Rectal smooth muscle tissue (tissue), 1 donor: ENCODE data around the gene FZR1.

Experiments used
- H3K27ac ChIP-seq: one replicate; pipeline ENCODE4 v1.7.0; 2013; ENCODE audit warnings: low read depth, low read length, inconsistent platforms
- H3K27me3 ChIP-seq: one replicate; pipeline ENCODE4 v1.7.0; 2013; ENCODE audit warnings: low read length; ENCODE audit not compliant: control insufficient read depth, insufficient read depth
- H3K36me3 ChIP-seq: one replicate; pipeline ENCODE4 v1.7.0; 2013; ENCODE audit warnings: low read length; ENCODE audit not compliant: control insufficient read depth, insufficient read depth
- H3K4me1 ChIP-seq: one replicate; pipeline ENCODE4 v1.7.0; 2013; ENCODE audit warnings: low read length; ENCODE audit not compliant: control insufficient read depth, insufficient read depth
- H3K4me3 ChIP-seq: one replicate; pipeline ENCODE4 v1.7.0; 2013; ENCODE audit warnings: low read length
- H3K9ac ChIP-seq: one replicate; pipeline ENCODE4 v1.7.0; 2013; ENCODE audit warnings: low read length

Gene FZR1

DNA sequence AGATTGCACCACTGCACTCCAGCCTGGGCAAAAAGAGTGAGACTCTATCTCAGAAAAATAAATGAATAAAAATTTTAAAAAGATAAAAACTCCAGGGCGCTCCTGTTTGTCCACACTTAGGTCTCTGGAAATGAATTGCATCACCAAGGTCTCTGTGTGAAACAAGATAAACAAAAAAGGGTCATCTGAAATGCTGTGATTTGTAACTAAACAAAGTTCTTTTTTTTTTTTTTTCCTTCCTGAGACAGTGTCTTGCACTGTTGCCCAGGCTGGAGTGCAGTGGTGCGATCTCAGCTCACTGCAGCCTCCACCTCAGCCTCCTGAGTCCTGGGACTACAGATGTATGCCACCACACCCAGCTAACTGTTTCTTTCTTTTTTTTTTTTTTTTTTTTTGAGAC, 11.5 kb downstream of the FZR1 start:
- Histone ChIP-seq H3K4me3 (no peak overlapping the region), H3K27me3 (no peaks in the 10 kb centered on the region), H3K27ac (no peak overlapping the region), H3K4me1 (no peaks in the 10 kb centered on the region), H3K9ac (no peak overlapping the region), H3K36me3 (peaks cover 6% of the 10 kb centered on the region)

DNA sequence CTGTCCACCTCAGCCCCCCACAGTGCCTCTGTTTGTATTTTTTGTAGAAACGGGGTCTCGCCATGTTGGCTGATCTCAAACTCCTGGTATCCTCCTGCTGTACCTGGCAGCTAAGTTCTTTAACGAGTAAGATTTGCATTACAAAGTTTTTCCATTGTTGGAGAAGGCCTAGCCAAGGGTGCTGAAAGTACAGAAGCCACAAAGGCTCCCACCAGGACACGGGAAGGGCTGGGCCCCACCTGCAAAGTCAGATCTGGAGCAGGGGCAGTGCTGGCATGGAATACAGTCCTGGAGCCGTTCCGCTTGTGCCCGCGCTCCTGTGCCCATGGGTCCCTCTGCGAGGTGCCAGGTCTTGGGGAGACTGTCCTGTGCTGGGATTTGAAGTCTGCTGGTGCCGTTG, 12.1 kb downstream of the FZR1 start:
- Histone ChIP-seq H3K27ac (no peak overlapping the region), H3K4me3 (no peak overlapping the region), H3K27me3 (no peaks in the 10 kb centered on the region), H3K9ac (no peak overlapping the region), H3K36me3 (peaks cover 6% of the 10 kb centered on the region), H3K4me1 (no peaks in the 10 kb centered on the region)

DNA sequence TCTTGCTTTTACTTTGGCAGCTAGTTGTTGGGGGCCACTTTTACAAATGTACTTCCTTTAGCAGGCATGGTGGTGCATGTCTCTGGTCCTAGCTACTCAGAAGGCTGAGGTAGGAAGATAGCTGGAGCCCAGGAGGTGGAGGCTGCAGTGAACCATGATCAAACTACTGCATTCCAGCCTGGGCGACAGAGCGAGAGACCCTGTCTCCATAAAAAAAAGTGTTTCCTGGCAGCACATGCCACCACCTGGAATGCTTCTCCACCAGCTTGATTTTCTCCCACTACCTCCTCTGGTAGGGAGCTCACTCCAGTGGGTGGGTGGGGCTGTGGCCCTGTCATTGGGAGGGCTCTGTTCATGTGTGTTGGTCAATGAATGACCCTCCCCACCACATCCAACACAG, 12.5 kb downstream of the FZR1 start:
- Histone ChIP-seq H3K4me1 (no peaks in the 10 kb centered on the region), H3K27ac (no peak overlapping the region), H3K27me3 (no peaks in the 10 kb centered on the region), H3K9ac (no peak overlapping the region), H3K4me3 (no peak overlapping the region), H3K36me3 (peaks cover 6% of the 10 kb centered on the region)

DNA sequence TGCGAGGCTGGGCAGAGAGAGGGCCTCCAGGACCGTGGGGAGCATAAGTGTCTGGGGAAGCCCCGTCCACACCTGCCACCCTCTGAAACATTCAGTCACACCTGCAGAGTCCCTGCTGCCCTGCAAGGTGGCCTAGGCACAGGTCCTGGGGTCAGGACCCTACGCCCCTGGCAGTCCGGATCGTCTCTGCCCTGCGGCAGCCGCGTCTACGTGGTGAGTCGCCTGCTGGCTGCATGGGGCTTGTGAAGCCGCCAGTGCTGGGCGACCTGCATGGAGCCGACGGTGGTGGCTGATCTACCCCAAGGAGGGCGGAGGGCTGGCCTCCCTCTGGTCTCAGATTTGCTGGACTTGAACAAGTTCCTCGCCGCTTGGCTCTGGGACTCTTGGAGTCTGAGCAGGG, 13.0 kb downstream of the FZR1 start:
- no peak overlapping the region for H3K27ac ChIP-seq
- H3K9ac ChIP-seq, result no peak overlapping the region
- H3K27me3 ChIP-seq, result no peaks in the 10 kb centered on the region
- peaks cover 6% of the 10 kb centered on the region for H3K36me3 ChIP-seq
- H3K4me3 ChIP-seq, result no peak overlapping the region
- no peaks in the 10 kb centered on the region for H3K4me1 ChIP-seq

DNA sequence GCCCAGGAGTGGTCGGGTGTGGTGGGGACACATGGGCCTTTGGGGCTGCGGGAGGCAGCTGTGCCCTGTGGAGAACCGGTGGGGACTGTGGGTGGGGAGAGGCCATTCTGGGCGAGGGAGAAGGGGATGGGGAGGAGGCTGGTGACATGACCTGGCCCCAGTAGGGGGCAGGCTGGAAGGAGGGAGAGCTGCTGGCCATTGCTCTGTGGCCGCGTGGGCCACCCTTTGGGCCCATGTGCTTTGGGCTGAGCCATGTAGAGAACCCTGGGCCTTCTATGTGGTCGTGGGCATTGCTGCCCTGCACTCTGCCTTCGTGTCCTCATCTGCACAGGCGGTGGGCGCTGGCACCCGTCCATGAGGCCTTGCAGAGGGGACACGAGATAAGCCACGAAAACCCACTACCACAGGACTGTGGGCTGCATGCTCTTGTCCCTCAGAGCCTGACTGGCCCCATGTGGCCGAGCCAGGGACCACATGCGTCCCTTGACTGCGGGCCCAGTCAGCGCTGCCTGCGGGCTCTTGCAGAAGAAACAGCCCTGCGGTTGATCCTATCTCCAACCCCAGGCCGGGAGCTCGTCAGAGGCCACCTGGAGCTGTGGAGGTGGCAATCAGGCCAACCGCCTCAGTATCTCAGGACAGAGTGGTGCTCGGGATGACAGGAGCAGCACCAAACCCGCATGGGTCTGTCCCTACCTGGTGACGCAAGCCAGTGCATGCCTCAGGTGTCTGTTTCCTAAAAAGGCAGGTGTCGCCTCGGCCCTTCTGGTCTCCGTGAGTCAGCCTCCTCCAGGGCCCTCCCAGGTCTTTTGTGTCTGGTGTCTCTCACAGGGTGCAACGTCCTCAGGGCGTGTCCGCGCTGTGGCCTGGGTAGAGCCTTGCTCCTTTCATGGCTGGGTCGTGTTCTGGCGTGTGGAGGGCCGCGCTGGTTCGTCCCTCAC, 14.3 kb downstream of the FZR1 start:
- peaks cover 11% of the 10 kb centered on the region for H3K36me3 ChIP-seq
- no peaks in the 10 kb centered on the region for H3K27me3 ChIP-seq
- H3K4me3 ChIP-seq, result no peak overlapping the region
- H3K4me1 ChIP-seq, result no peaks in the 10 kb centered on the region
- H3K27ac ChIP-seq, result no peak overlapping the region
- H3K9ac ChIP-seq, result no peak overlapping the region

DNA sequence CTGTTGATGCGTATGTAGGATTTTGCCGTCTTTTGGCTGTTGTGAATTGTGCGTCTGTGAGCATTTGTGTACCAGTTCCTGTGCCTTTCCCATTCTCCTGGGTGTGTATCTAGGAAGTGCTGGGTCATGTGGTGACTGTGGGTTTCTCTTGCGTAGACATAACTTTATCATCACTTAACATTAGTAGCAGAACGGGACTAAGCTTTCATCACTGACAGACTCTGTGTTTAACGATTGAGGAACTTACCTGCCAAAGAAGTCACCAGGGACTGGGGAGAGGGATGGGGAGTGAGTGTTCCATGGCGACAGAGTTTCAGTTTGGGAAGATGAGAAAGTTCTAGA, 15.0 kb downstream of the FZR1 start:
- no peak overlapping the region for H3K27ac ChIP-seq
- H3K4me1 ChIP-seq, result no peaks in the 10 kb centered on the region
- H3K27me3 ChIP-seq, result no peaks in the 10 kb centered on the region
- no peak overlapping the region for H3K4me3 ChIP-seq
- H3K36me3 ChIP-seq, result peaks cover 13% of the 10 kb centered on the region
- no peak overlapping the region for H3K9ac ChIP-seq

DNA sequence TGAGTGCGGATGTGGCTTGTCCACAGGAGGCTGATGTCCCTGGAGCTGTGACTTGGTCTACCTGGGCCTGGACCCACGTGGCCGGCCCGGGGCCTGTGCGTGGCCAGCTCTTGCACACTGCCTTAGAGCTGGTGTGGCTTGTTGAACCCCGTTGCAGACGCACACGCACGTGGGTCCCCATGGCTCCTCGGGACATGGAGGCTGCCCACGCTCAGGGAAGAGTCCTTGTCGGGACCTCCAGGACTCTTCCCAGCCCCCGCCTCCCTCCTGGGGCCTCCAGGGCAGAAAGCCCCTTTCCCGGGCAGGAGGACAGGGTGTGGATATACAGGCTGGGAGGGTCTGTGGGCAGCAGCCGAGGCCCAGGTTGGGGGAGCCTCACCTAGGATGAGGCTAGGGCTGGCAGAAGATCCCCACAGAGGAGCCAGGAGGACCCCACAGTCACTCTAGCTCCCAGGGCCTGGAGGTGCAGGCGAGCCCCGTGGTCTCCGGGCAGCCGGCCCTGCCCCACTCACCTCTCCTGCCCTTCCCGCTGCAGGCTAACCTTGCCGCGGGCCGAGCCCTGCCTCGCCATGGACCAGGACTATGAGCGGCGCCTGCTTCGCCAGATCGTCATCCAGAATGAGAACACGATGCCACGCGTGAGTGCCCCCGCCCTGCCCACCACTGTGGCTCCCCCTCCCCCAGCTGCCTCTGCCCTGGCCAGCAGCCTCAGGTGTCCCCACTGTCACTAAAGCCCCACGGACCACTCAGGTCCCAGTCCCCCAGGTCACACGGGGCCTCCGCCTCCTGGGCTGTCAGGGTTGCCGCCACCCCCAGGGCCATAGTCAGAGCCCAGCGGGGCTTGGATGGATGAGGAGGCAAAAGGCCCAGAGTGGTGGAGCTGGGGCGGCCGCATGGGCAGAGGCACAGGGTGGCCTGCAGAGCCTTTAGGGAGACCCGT, 16.6 kb downstream of the FZR1 start:
- no peaks in the 10 kb centered on the region for H3K4me1 ChIP-seq
- H3K27ac ChIP-seq, result no peak overlapping the region
- H3K27me3 ChIP-seq, result no peaks in the 10 kb centered on the region
- H3K36me3 ChIP-seq, result peaks cover 20% of the 10 kb centered on the region
- no peak overlapping the region for H3K4me3 ChIP-seq
- no peak overlapping the region for H3K9ac ChIP-seq

DNA sequence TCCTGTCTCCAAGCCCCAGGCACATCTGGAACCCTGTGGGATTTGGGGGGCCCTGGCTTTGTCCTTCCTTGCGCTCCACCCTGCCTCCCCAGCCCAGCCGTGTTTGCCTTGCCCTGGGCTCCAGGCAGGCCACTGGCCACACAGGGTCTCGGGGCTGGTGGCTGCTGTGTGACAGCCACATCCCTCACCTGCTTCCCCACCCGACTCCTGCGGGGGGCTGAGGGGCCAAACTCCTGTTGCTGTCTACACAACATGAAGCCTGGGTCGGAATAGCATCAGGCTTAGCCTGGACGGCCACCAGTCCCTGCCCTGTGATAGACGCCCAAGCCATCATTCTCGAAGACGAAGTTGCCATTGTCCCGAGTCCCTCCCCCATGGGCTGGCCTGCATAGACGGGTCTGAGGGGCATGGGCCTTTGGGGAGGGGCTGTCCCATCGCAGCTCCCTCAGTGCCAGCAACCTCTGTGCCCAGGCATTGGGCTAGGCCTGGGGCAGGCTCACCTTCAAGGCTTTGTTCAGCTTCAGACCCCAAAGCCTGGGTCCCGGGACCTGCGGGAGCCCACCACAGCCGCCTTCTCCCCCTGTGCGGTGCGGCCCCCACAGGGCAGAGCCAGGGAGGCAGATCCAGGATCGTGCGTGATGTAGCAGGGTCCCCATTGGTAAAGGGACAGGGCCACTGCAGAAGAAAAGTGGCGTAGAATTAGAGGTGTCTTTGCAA, 17.4 kb downstream of the FZR1 start:
- Histone ChIP-seq H3K27me3 (no peaks in the 10 kb centered on the region), H3K27ac (no peak overlapping the region), H3K36me3 (peaks cover 27% of the 10 kb centered on the region), H3K9ac (no peak overlapping the region), H3K4me1 (no peaks in the 10 kb centered on the region), H3K4me3 (no peak overlapping the region)

DNA sequence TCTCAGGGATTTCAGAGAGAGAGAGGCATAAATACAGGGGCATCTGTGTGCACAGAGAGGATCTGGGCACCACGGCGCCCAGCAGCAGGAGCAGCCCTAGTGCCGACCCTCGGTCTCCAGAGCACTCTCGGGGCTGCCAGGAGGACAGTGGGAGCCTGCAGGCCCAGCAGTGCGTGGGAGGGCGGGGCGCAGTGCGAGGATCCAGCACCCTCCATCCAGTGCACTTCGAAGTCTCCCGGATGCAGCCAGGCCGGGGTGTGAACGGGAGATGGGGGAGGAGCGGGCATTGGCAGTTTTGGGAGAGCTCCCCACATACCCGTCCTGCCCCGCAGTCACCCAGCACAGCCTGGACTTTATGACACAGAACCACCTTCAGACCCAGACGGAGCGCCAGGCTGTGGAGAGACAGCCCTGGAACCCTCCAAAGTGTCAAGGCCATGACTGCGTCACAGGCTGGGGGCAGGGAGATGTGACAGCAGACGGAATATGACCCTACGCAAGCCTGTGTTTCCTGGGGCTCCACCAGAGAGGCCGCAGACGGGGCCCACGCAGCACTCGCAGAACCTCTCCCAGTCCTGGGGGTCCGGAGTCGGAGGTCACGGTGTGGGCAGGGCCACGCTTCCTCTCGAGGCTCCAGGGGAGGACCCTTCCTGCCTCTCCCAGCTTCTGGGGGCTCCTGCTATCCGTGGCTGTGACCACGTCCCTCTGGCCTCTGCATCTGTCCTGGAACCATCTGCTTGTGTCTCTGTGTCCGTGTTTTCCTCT, 18.1 kb downstream of the FZR1 start:
- Histone ChIP-seq H3K4me1 (no peaks in the 10 kb centered on the region), H3K27me3 (no peaks in the 10 kb centered on the region), H3K27ac (no peak overlapping the region), H3K4me3 (no peak overlapping the region), H3K36me3 (peaks cover 26% of the 10 kb centered on the region), H3K9ac (no peak overlapping the region)

DNA sequence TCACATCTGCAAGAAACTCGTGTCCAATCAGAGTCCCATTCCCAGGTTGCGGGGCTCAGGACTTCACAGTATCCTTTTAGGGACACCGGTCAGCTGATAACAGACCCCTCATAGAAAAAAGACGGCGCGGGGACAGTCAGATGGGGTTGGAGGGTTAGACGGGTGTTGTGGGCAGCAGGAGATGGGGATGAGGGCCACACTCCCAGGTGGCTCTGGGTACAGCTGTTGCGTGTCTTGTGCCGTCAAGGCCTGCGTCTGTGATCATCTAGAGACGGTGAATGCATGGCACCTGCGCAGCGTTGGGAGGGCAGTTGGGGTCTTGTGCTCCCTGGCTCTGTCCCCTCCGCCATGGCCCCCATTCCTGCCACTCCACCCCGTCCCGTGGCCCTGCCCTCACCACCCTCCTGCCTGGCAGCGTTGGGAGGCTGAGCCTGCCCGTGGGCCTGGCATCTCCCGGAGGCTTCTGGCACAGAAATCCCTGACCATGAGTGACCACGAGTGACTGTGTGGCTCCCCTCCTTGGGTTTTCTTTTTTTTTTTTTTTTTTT, 18.9 kb downstream of the FZR1 start:
- no peaks in the 10 kb centered on the region for H3K4me1 ChIP-seq
- no peak overlapping the region for H3K27ac ChIP-seq
- H3K27me3 ChIP-seq, result no peaks in the 10 kb centered on the region
- peaks cover 22% of the 10 kb centered on the region for H3K36me3 ChIP-seq
- H3K9ac ChIP-seq, result no peak overlapping the region
- H3K4me3 ChIP-seq, result no peak overlapping the region

DNA sequence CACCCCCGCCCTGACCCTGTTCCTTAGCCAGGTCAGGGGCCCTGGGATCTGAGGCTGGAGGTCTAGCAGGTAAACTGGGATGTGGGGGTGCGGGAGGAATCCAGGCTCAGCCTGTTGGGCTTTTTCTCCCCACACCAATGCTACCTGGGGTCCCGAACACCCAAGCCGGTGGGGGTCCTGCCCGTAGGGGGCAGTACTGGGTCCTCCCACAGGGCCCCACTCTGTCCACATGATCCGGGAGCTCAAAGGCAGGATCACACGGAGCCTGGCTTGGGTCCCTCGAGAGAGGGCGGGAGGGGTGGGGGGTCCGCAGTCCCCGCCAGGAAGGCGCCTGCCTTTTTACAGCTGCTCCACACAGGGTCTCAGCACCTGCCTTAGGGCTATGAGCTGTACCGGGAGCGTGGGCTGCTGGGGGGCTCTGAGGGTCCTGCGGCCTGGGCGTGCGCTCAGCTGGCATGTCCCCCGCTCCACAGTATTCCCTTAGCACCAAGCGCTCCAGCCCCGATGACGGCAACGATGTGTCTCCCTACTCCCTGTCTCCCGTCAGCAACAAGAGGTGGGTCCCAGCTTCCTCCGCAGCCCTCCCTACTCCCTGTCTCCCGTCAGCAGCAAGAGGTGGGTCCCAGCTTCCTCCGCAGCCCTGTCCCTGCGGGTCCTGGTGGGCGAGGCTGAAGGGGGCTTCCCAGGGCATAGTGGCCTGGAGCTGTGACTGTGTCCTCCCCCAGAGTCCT, 20.6 kb downstream of the FZR1 start:
- Histone ChIP-seq H3K27ac (no peak overlapping the region), H3K27me3 (no peaks in the 10 kb centered on the region), H3K36me3 (peaks cover 36% of the 10 kb centered on the region), H3K4me3 (no peak overlapping the region), H3K4me1 (no peaks in the 10 kb centered on the region), H3K9ac (no peak overlapping the region)
